HepG2 (cell line): Measurements from ENCODE around the gene WDR18. TPM values are rescaled to one million over a fixed set of nuclear protein-coding genes. Genes with fewer than 3 reads are reported as not detected.

Experiments used
- ATRX ChIP-seq: sonication (generic); formaldehyde crosslinking; IDR thresholded peaks from 2 replicates; pipeline ENCODE4 v1.4.0; 2020; ENCODE audit warnings: missing genetic modification reagents, borderline replicate concordance
- BORCS8-MEF2B ChIP-seq: sonication (generic); formaldehyde crosslinking; IDR thresholded peaks from 2 replicates; pipeline ENCODE4 v1.8.0; 2022; ENCODE audit warnings: mild to moderate bottlenecking, missing genetic modification reagents
- EED ChIP-seq: sonication (generic); formaldehyde crosslinking; IDR thresholded peaks from 2 replicates; pipeline ENCODE4 v1.5.0; 2020; ENCODE audit warnings: mild to moderate bottlenecking, missing genetic modification reagents
- FIP1L1 ChIP-seq: fragments of 200-400 bp; formaldehyde crosslinking; IDR thresholded peaks from 2 replicates; pipeline ENCODE4 v1.6.1; 2018; ENCODE audit warnings: low read depth, mild to moderate bottlenecking, low read length, moderate library complexity, borderline replicate concordance; ENCODE audit not compliant: insufficient read depth
- GATAD1 ChIP-seq: IDR thresholded peaks from 2 replicates; pipeline ENCODE4 v1.6.1; 2016; ENCODE audit warnings: missing genetic modification reagents, missing compliant biosample characterization
- HDAC1 ChIP-seq: sonication (generic); formaldehyde crosslinking; IDR thresholded peaks from 2 replicates; pipeline ENCODE4 v1.5.1; 2020; ENCODE audit warnings: mild to moderate bottlenecking, missing genetic modification reagents
- HES4 ChIP-seq: sonication (generic); formaldehyde crosslinking; IDR thresholded peaks from 2 replicates; pipeline ENCODE4 v1.9.0; 2021; ENCODE audit warnings: mild to moderate bottlenecking, missing genetic modification reagents, borderline replicate concordance
- HNRNPUL1 ChIP-seq: fragments of 200-400 bp; formaldehyde crosslinking; IDR thresholded peaks from 2 replicates; pipeline ENCODE4 v1.6.1; 2017; ENCODE audit warnings: low read depth, mild to moderate bottlenecking, low read length, moderate library complexity
- KDM3A ChIP-seq: IDR thresholded peaks from 2 replicates; pipeline ENCODE4 v1.6.1; 2018; ENCODE audit warnings: low read depth, missing compliant biosample characterization
- KLF13 ChIP-seq: sonication (generic); formaldehyde crosslinking; IDR thresholded peaks from 2 replicates; pipeline ENCODE4 v1.4.0; 2020; ENCODE audit warnings: mild to moderate bottlenecking, missing genetic modification reagents
- NCOA5 ChIP-seq: sonication (generic); formaldehyde crosslinking; IDR thresholded peaks from 2 replicates; pipeline ENCODE4 v1.4.0; 2020; ENCODE audit warnings: missing genetic modification reagents
- NCOR1 ChIP-seq: fragments of 200-600 bp; sonication (generic); IDR thresholded peaks from 2 replicates; pipeline ENCODE4 v1.7.0; 2017; ENCODE audit warnings: antibody characterized with exemption, low read length, borderline replicate concordance
- NFRKB ChIP-seq: fragments of 450-650 bp; IDR thresholded peaks from 2 replicates; pipeline ENCODE4 v1.6.1; 2017
- NR2F1 ChIP-seq, 2 experiments: fragments of 450-650 bp in 1 of 2; formaldehyde crosslinking in 1 of 2; IDR thresholded peaks; 2 replicates each; pipeline versions ENCODE4 v1.5.0 to v1.6.1; 2016 to 2020; ENCODE audit warnings: mild to moderate bottlenecking in 1 of 2, missing compliant biosample characterization in 1 of 2, missing genetic modification reagents in 1 of 2, moderate library complexity in 1 of 2
- PPARG ChIP-seq: conservative IDR thresholded peaks from 2 replicates; pipeline ENCODE4 v1.6.1; 2016; ENCODE audit warnings: missing biosample characterization, missing genetic modification reagents
- THAP11 ChIP-seq: IDR thresholded peaks from 2 replicates; pipeline ENCODE4 v1.6.1; 2016; ENCODE audit warnings: missing biosample characterization, missing genetic modification reagents
- ZKSCAN5 ChIP-seq: sonication (generic); formaldehyde crosslinking; IDR thresholded peaks from 2 replicates; pipeline ENCODE4 v1.5.1; 2020; ENCODE audit warnings: mild to moderate bottlenecking, missing genetic modification reagents
- ZNF274 ChIP-seq: sonication (generic); formaldehyde crosslinking; IDR thresholded peaks from 2 replicates; pipeline ENCODE4 v1.5.1; 2020; ENCODE audit warnings: mild to moderate bottlenecking, missing genetic modification reagents
- ZNF33A ChIP-seq: sonication (generic); formaldehyde crosslinking; IDR thresholded peaks from 2 replicates; pipeline ENCODE4 v1.5.1; 2020; ENCODE audit warnings: missing genetic modification reagents, mild to moderate bottlenecking, moderate library complexity, borderline replicate concordance
- ZNF451 ChIP-seq: sonication (generic); formaldehyde crosslinking; IDR thresholded peaks from 2 replicates; pipeline ENCODE4 v1.5.0; 2020; ENCODE audit warnings: mild to moderate bottlenecking, missing genetic modification reagents
- ZNF562 ChIP-seq: sonication (generic); formaldehyde crosslinking; IDR thresholded peaks from 2 replicates; pipeline ENCODE4 v1.8.0; 2022; ENCODE audit warnings: missing genetic modification reagents, borderline replicate concordance
- ZNF720 ChIP-seq: sonication (generic); formaldehyde crosslinking; IDR thresholded peaks from 2 replicates; pipeline ENCODE4 v1.4.0; 2020; ENCODE audit warnings: missing genetic modification reagents
- polyA plus RNA-seq, 8 experiments: library from polyadenylated mRNA; depleted of rRNA in 3 of 8; stranded (reverse) in 7 of 8; unstranded in 1 of 8; fragments of >200 nt; fragmentation: Illumina TruSeq in 4 of 8; extraction: Trizol in 4 of 8; gene quantifications; 2 replicates each; pipeline versions ENCODE4 v1.2.1 to v1.2.3, GENCODE V29; 2011 to 2016; ENCODE audit warnings: low read depth in 4 of 8, missing spikeins in 1 of 8, mixed read lengths in 1 of 8; ENCODE audit not compliant: insufficient read depth in 1 of 8
- total RNA-seq, 5 experiments: library from RNA; depleted of rRNA; stranded (reverse); fragments of >200 nt; fragmentation: Illumina TruSeq; extraction: Trizol; gene quantifications; 2 replicates each; pipeline ENCODE4 v1.2.3, GENCODE V29; 2016; ENCODE audit warnings: low read depth in 1 of 5
- TF ChIP-seq, protein P1 (sequence below): fragments of 450-650 bp; IDR thresholded peaks from 2 replicates; pipeline ENCODE4 v1.6.1; 2017; ENCODE audit warnings: mild to moderate bottlenecking
- TF ChIP-seq, protein P2 (sequence below): sonication (generic); formaldehyde crosslinking; IDR thresholded peaks from 2 replicates; pipeline ENCODE4 v1.8.0; 2022; ENCODE audit warnings: mild to moderate bottlenecking, missing genetic modification reagents
- TF ChIP-seq, protein P3 (sequence below): sonication (generic); formaldehyde crosslinking; IDR thresholded peaks from 2 replicates; pipeline ENCODE4 v1.4.0; 2020; ENCODE audit warnings: mild to moderate bottlenecking, missing genetic modification reagents
- TF ChIP-seq, protein P4 (sequence below): sonication (generic); formaldehyde crosslinking; IDR thresholded peaks from 2 replicates; pipeline ENCODE4 v1.4.0; 2020; ENCODE audit warnings: mild to moderate bottlenecking, missing genetic modification reagents

The WDR18 gene
- total and polyA plus RNA-seq, 2 of the 13 experiments (the other 11 are each of a cell fraction or from before 2014, with no cell fraction given): 36.4 to 47.6 TPM

DNA sequence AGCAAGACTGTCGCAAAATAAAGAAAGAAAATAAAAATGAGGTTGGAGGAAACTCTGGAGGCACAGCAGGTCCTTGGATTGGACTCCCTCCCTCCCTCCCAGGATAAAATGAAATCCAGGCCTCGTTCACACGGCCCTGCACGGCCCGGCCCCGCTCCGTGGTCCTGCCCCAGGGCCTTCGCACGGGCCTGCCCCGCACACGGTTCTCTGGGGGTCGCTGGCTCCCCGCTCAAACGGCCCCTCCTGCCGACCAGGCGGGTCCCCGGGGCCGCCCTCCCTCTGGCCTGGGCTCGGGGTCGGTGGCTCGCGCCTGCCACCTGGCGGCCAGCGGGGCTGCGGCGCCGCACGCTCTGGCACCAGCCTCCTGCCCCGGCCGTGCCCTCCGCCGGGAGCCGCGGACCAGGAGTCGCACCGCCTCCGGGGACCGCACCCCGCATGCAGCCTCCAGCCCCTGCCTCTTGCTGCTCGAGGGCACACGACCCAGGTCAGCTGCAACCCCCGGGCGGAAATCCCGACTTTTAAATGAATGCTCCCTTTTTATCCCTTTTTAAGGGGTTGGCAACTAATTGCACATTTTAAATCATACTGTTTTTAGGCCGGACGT is 1.5 kb upstream of the WDR18 start (continued):
- TF ChIP-seq NCOR1 (no peak), ZNF451 (CRISPR knock-in tag) (peak; percentile 49; the same call in 1 of the 2 replicates), BORCS8-MEF2B (peak; percentile 27; the same call in 1 of the 2 replicates), KDM3A (CRISPR knock-in tag) (no peak; the same call in 1 of the 2 replicates), NR2F1 (CRISPR knock-in tag; IDR thresholded peaks at IDR 0.05) (no peak), ZKSCAN5 (CRISPR knock-in tag) (no peak), ZNF720 (no peak), ZNF562 (CRISPR knock-in tag) (no peak), HES4 (peak; percentile 80; the same call in 1 of the 2 replicates), THAP11 (CRISPR knock-in tag) (no peak), PPARG (CRISPR knock-in tag) (no peak), NFRKB (no peak), HNRNPUL1 (no peak), GATAD1 (0 out of 2 replicates have a peak, but pooled peaks have one; percentile 17), ATRX (no peak), FIP1L1 (no peak), KLF13 (CRISPR knock-in tag) (no peak), HDAC1 (CRISPR knock-in tag) (no peak), NCOA5 (no peak), EED (CRISPR knock-in tag) (0 out of 2 replicates have a peak, but pooled peaks have one; percentile 26), ZNF33A (CRISPR knock-in tag) (no peak), ZNF274 (no peak)
- TF ChIP-seq, protein P1, sequence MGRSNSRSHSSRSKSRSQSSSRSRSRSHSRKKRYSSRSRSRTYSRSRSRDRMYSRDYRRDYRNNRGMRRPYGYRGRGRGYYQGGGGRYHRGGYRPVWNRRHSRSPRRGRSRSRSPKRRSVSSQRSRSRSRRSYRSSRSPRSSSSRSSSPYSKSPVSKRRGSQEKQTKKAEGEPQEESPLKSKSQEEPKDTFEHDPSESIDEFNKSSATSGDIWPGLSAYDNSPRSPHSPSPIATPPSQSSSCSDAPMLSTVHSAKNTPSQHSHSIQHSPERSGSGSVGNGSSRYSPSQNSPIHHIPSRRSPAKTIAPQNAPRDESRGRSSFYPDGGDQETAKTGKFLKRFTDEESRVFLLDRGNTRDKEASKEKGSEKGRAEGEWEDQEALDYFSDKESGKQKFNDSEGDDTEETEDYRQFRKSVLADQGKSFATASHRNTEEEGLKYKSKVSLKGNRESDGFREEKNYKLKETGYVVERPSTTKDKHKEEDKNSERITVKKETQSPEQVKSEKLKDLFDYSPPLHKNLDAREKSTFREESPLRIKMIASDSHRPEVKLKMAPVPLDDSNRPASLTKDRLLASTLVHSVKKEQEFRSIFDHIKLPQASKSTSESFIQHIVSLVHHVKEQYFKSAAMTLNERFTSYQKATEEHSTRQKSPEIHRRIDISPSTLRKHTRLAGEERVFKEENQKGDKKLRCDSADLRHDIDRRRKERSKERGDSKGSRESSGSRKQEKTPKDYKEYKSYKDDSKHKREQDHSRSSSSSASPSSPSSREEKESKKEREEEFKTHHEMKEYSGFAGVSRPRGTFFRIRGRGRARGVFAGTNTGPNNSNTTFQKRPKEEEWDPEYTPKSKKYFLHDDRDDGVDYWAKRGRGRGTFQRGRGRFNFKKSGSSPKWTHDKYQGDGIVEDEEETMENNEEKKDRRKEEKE: no peak
- TF ChIP-seq, protein P2, sequence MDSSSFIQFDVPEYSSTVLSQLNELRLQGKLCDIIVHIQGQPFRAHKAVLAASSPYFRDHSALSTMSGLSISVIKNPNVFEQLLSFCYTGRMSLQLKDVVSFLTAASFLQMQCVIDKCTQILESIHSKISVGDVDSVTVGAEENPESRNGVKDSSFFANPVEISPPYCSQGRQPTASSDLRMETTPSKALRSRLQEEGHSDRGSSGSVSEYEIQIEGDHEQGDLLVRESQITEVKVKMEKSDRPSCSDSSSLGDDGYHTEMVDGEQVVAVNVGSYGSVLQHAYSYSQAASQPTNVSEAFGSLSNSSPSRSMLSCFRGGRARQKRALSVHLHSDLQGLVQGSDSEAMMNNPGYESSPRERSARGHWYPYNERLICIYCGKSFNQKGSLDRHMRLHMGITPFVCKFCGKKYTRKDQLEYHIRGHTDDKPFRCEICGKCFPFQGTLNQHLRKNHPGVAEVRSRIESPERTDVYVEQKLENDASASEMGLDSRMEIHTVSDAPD (CRISPR knock-in tag): no peak; the same call in 1 of the 2 replicates
- TF ChIP-seq, protein P3, sequence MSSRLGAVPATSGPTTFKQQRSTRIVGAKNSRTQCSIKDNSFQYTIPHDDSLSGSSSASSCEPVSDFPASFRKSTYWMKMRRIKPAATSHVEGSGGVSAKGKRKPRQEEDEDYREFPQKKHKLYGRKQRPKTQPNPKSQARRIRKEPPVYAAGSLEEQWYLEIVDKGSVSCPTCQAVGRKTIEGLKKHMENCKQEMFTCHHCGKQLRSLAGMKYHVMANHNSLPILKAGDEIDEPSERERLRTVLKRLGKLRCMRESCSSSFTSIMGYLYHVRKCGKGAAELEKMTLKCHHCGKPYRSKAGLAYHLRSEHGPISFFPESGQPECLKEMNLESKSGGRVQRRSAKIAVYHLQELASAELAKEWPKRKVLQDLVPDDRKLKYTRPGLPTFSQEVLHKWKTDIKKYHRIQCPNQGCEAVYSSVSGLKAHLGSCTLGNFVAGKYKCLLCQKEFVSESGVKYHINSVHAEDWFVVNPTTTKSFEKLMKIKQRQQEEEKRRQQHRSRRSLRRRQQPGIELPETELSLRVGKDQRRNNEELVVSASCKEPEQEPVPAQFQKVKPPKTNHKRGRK: no peak
- TF ChIP-seq, protein P4, sequence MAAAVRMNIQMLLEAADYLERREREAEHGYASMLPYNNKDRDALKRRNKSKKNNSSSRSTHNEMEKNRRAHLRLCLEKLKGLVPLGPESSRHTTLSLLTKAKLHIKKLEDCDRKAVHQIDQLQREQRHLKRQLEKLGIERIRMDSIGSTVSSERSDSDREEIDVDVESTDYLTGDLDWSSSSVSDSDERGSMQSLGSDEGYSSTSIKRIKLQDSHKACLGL (CRISPR knock-in tag): peak; percentile 49; the same call in 1 of the 2 replicates
